Adrenal gland (tissue), 12 donors: Measurements from ENCODE around the gene HOXA6. TPM values are rescaled to one million over a fixed set of nuclear protein-coding genes. Genes with fewer than 3 reads are reported as not detected.
A peak's percentile ranks its signal among the peaks of the same experiment; 100 is the strongest.

Experiments used
- DNase-seq, 7 donors: peaks; one replicate each; pipeline ENCODE4 v3.0.0-alpha.2; 2019 to 2020
- H3K27ac ChIP-seq, 5 donors: fragments of 200-600 bp; sonication (generic) in 4 of 5; 1 replicate in 3 of 5; 2 replicates in 2 of 5; pipeline versions ENCODE4 v1.5.1 to v1.8.0; 2016 to 2020; ENCODE audit warnings: mild to moderate bottlenecking in 1 of 5
- H3K27me3 ChIP-seq: fragments of 200-600 bp; 2 replicates; pipeline ENCODE4 v1.8.0; 2021
- H3K36me3 ChIP-seq, 2 donors: fragments of 200-600 bp; replicated peaks in 1 of 2; 1 replicate in 1 of 2; 2 replicates in 1 of 2; pipeline versions ENCODE4 v1.5.1 to v1.8.0; 2018 to 2022
- H3K4me1 ChIP-seq, 2 donors: fragments of 200-600 bp; replicated peaks in 1 of 2; 1 replicate in 1 of 2; 2 replicates in 1 of 2; pipeline versions ENCODE4 v1.5.1 to v1.8.0; 2018 to 2021
- H3K4me3 ChIP-seq, 4 donors: fragments of 200-600 bp; sonication (generic) in 3 of 4; one replicate each; pipeline ENCODE4 v1.5.1; 2016 to 2018
- H3K9me3 ChIP-seq, 3 donors: fragments of 200-600 bp; sonication (generic) in 1 of 3; replicated peaks in 1 of 3; 1 replicate in 2 of 3; 2 replicates in 1 of 3; pipeline versions ENCODE4 v1.5.1 to v1.8.0; 2016 to 2021
- CTCF ChIP-seq, 6 experiments: fragments of 450-650 bp in 4 of 6; fragments of 200-600 bp in 2 of 6; sonication (generic) in 1 of 6; IDR thresholded peaks; 1 replicate in 5 of 6; 2 replicates in 1 of 6; pipeline versions ENCODE4 v1.5.1 to v1.8.0; 2016 to 2021; ENCODE audit warnings: antibody characterized with exemption in 6 of 6, mild to moderate bottlenecking in 2 of 6, moderate library complexity in 1 of 6
- POLR2A ChIP-seq, 2 donors: fragments of 450-650 bp; IDR thresholded peaks; one replicate each; pipeline ENCODE4 v1.6.1; 2017; ENCODE audit warnings: antibody characterized with exemption in 2 of 2, mild to moderate bottlenecking in 2 of 2, moderate library complexity in 1 of 2
- WGBS, 4 donors: extraction: QIAGEN DNeasy Blood & Tissue Kit in 2 of 4; methylation state at CpG; one replicate each; pipeline versions ENCODE4 v1.1.5 to v1.1.7; 2013 to 2017; 5-methylcytosine and 5-hydroxymethylcytosine counted together
- intact Hi-C, 2 donors: fragments of 100-400 bp; cut with DNase I; formaldehyde crosslinking; loops; one replicate each; pipeline versions ENCODE4 v1.14.1 to v1.15.0; 2022 to 2023
- polyA plus RNA-seq, 3 donors: library from polyadenylated mRNA; stranded (reverse); fragments of 200-250 nt in 2 of 3; fragments of 350-450 nt in 1 of 3; fragmentation: Illumina TruSeq in 1 of 3; extraction: RNeasy Lipid Tissue Mini Kit (QIAGEN cat#74804) in 1 of 3; gene quantifications; one replicate each; pipeline ENCODE4 v1.2.3, GENCODE V29; 2013 to 2014
- total RNA-seq, 9 donors: library from RNA; depleted of rRNA in 4 of 9; stranded (reverse); fragments of >200 nt in 4 of 9; fragments of 120-200 nt in 1 of 9; fragmentation: NEBNext Ultra II Directional in 1 of 9; extraction: Animal tissue kit (Norgen Biotek cat#: 25700) in 1 of 9; gene quantifications; one replicate each; pipeline versions ENCODE4 v1.1.0 to v1.2.4, GENCODE V29; 2013 to 2023
- donor health status: healthy with polysubstance abuse.
- donor health status: Bipolar disorder and iron deficiency.
- donor health status: DM: yes; HTN: yes; CAD: no.
- donor health status: DM: no; HTN: no; CAD: no.
- donor health status: DM: no; HTN: no; CAD: no.
- donor health status: DM: yes; HTN: yes; CAD: no.

HOXA6 gene
- total and polyA plus RNA-seq, 12 donors, result 1.3 to 27.2 (median 14.8) TPM

- Histone ChIP-seq H3K27ac (peak within 1 kb of the TSS; percentile 60 to 98 (median 87)), H3K36me3 (no peaks in the 10 kb centered on the region), H3K4me3 (peak within 1 kb of the TSS; percentile 1 to 96 (median 60)), H3K27me3 (no peaks in the 10 kb centered on the region), H3K4me1 (peaks cover 8 to 54% of the 10 kb centered on the region in 2 donors), H3K9me3 (no peaks in the 10 kb centered on the region)
- peak; percentile 95 to 97 (median 96) for DNase-seq
- intact Hi-C loops, result no loop called here
- TF ChIP-seq CTCF (IDR thresholded peaks at IDR 0.05) (peak in 1 of 6 experiments; percentile 4), POLR2A (IDR thresholded peaks at IDR 0.05) (peak; percentile 58 to 69)
- WGBS, 4 donors, result 3 to 9% (median 7%) methylated on average over 14 to 67 of the region's 67 CpGs
These were observed 16.8 kb downstream of the HOXA6 start, which contains the start of gene HOXA4 for GRCh38 chr7:27130540-27131389. Gene HOXA4 (minus strand): TSS chr7:27130757. CDS start chr7:27130733, 24 bp downstream.

- TF ChIP-seq CTCF (IDR thresholded peaks at IDR 0.05), result peak in 3 of 6 experiments; percentile 13 to 51 (median 37)
- TF ChIP-seq POLR2A (IDR thresholded peaks at IDR 0.05), result peak; percentile 12 to 45
- DNase-seq, result peak in 4 of 7 donors; percentile 41 to 62 (median 62)
- H3K4me3 ChIP-seq, result peak overlapping the region in 3 of 4 donors; percentile 28 to 91 (median 50)
- intact Hi-C loops, result no loop called here
- H3K27ac ChIP-seq, result peak overlapping the region; percentile 60 to 98 (median 87)
- no peaks in the 10 kb centered on the region for H3K36me3 ChIP-seq
- peaks cover 8 to 56% of the 10 kb centered on the region in 2 donors for H3K4me1 ChIP-seq
- H3K9me3 ChIP-seq, result no peaks in the 10 kb centered on the region
- 13 to 26% (median 20%) methylated on average over 11 to 72 of the region's 72 CpGs for WGBS, 4 donors
- H3K27me3 ChIP-seq, result no peaks in the 10 kb centered on the region
These were observed 17.6 kb downstream of the HOXA6 start for GRCh38 chr7:27129729-27130539.

GRCh38 chr7:27128776-27129728, 18.5 kb downstream of the HOXA6 start:
- peaks cover 8 to 54% of the 10 kb centered on the region in 2 donors for H3K4me1 ChIP-seq
- no peaks in the 10 kb centered on the region for H3K9me3 ChIP-seq
- 68 to 79% (median 74%) methylated on average over 28 of the region's 28 CpGs for WGBS, 4 donors
- no peaks in the 10 kb centered on the region for H3K36me3 ChIP-seq
- peak in 1 of 7 donors; percentile 54 for DNase-seq
- H3K27ac ChIP-seq, result peak overlapping the region in 2 of 5 donors; percentile 93 to 98
- no peaks in the 10 kb centered on the region for H3K27me3 ChIP-seq
- intact Hi-C loops, result no loop called here
- peak overlapping the region in 2 of 4 donors; percentile 28 to 91 for H3K4me3 ChIP-seq
- TF ChIP-seq CTCF (IDR thresholded peaks at IDR 0.05) (no peak), POLR2A (IDR thresholded peaks at IDR 0.05) (no peak)
